Mucosa of rectum (tissue), 2 donors: Measurements from ENCODE around the gene GDPD5.

Experiments used
- H3K27ac ChIP-seq, 2 donors: one replicate each; pipeline ENCODE4 v1.7.0; 2013; ENCODE audit warnings: inconsistent platforms in 2 of 2, low read depth in 2 of 2, low read length in 2 of 2
- H3K27me3 ChIP-seq, 2 donors: one replicate each; pipeline ENCODE4 v1.7.0; 2013; ENCODE audit warnings: low read length in 2 of 2; ENCODE audit not compliant: control insufficient read depth in 2 of 2, insufficient read depth in 2 of 2
- H3K36me3 ChIP-seq, 2 donors: one replicate each; pipeline ENCODE4 v1.7.0; 2013; ENCODE audit warnings: low read length in 2 of 2; ENCODE audit not compliant: control insufficient read depth in 2 of 2, insufficient read depth in 2 of 2
- H3K4me1 ChIP-seq, 2 donors: one replicate each; pipeline ENCODE4 v1.7.0; 2013; ENCODE audit warnings: low read length in 2 of 2, mild to moderate bottlenecking in 1 of 2; ENCODE audit not compliant: control insufficient read depth in 2 of 2, insufficient read depth in 2 of 2
- H3K4me3 ChIP-seq, 2 donors: one replicate each; pipeline ENCODE4 v1.7.0; 2013; ENCODE audit warnings: low read length in 2 of 2
- H3K9ac ChIP-seq, 2 donors: one replicate each; pipeline ENCODE4 v1.7.0; 2013; ENCODE audit warnings: low read length in 2 of 2, low read depth in 1 of 2, mild to moderate bottlenecking in 1 of 2
- H3K9me3 ChIP-seq, 2 donors: one replicate each; pipeline ENCODE4 v1.7.0; 2013; ENCODE audit warnings: low read length in 2 of 2; ENCODE audit not compliant: control insufficient read depth in 2 of 2
- donor health status: healthy.
- donor health status: Normal muscosa, but diverticular disease.

Gene GDPD5

GRCh38 chr11:75447415-75447814 is 78.3 kb downstream of the GDPD5 start:
- Histone ChIP-seq H3K36me3 (no peaks in the 10 kb centered on the region), H3K4me3 (no peak overlapping the region), H3K27ac (no peak overlapping the region), H3K27me3 (no peaks in the 10 kb centered on the region), H3K9ac (no peak overlapping the region), H3K4me1 (no peaks in the 10 kb centered on the region), H3K9me3 (no peaks in the 10 kb centered on the region)

DNA sequence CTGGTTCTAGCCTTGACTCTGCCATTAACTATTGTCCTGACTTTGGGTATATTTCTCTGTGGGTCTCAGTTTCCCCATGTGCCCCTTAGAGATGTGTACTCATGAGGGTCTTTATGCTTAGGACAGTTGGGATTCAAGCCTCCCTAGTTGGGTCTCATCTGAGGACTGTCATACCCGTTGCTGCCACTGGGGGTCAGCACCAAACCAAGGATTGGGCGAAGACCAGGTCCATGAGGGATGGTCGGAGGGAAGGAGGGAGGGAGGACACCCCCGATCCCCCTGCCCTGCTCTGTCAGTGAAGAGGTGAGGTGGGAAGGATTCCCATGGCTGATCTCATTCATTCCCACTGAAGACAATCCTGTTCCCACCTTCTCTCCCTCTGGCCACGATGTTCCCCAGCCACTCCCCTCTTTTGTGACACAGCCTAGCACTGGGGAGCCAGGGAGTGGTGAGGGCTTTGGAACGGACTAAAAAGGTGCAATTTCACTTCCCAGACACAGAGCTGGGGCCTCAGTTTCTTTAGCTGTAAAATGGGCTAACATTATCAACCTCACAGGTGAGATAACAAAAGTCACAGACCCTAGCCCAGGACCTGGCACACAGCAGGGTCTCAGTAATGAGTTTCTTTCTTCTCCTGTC is 80.3 kb downstream of the GDPD5 start:
- Histone ChIP-seq H3K4me3 (no peak overlapping the region), H3K36me3 (no peaks in the 10 kb centered on the region), H3K27ac (no peak overlapping the region), H3K9me3 (no peaks in the 10 kb centered on the region), H3K27me3 (no peaks in the 10 kb centered on the region), H3K4me1 (no peaks in the 10 kb centered on the region), H3K9ac (no peak overlapping the region)

DNA sequence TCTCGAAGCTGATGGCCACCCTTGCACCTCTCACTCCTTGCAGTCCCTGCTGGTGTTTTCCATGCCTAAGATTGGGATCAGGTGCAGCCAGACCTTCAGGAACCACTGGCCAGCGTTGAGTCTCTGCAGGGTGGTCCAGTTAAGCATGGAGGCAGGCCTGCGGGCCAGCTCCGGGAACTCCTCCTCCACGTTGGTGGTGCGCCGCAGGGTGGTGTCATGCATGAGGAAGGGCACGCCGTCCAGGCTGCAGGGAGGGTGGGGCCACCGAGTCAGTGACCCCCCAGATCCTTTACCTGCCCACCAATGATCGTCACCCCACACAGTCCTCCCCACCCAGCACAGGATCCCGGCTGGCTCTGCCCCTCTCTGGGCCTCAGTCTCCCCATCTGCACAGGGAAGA is 82.7 kb downstream of the GDPD5 start:
- no peaks in the 10 kb centered on the region for H3K9me3 ChIP-seq
- no peak overlapping the region for H3K9ac ChIP-seq
- H3K36me3 ChIP-seq = no peaks in the 10 kb centered on the region
- no peaks in the 10 kb centered on the region for H3K27me3 ChIP-seq
- H3K27ac ChIP-seq = no peak overlapping the region
- no peaks in the 10 kb centered on the region for H3K4me1 ChIP-seq
- no peak overlapping the region for H3K4me3 ChIP-seq

DNA sequence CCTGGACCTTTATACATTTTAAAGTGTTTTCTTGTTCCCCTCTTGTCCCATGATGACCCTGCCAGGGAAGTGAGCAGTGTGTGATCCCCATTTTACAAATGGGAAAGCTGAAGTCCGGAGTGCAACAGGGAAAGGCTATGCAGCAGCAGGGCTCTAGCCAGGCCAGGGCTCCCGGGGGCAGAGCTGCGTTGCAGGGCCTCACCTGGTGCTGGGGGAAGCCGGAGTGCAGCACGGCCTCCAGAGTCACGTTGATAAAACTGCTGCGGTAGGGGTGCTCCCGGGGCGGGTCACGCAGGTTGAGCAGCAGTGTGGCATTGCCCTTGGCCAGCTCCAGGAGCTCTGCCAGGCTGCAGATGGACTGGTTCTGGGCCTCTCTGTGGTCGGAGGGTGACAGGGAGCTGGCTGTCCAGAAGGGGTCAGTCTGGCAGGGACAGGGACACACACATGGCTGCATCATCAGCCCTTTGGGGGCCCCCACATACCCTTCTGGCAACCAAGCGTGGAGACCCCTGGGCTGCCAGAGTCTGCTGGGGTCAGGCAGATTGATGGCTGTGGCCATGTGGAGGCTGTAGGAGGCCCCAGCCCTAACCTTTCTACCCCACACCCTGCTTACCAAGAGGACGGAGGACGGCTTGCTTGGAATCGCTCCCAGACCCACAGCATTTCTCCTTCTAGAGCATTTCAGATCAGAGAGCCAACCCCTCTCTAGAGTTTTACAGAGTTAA is 83.4 kb downstream of the GDPD5 start:
- Histone ChIP-seq H3K27ac (no peak overlapping the region), H3K4me3 (no peak overlapping the region), H3K9ac (no peak overlapping the region), H3K36me3 (no peaks in the 10 kb centered on the region), H3K27me3 (no peaks in the 10 kb centered on the region), H3K4me1 (no peaks in the 10 kb centered on the region), H3K9me3 (no peaks in the 10 kb centered on the region)

GRCh38 chr11:75441804-75442132 is 84.0 kb downstream of the GDPD5 start:
- H3K27ac ChIP-seq = no peak overlapping the region
- no peaks in the 10 kb centered on the region for H3K27me3 ChIP-seq
- no peaks in the 10 kb centered on the region for H3K36me3 ChIP-seq
- H3K9ac ChIP-seq = no peak overlapping the region
- no peak overlapping the region for H3K4me3 ChIP-seq
- H3K9me3 ChIP-seq = no peaks in the 10 kb centered on the region
- H3K4me1 ChIP-seq = no peaks in the 10 kb centered on the region

- no peak overlapping the region for H3K9ac ChIP-seq
- H3K36me3 ChIP-seq = no peaks in the 10 kb centered on the region
- no peak overlapping the region for H3K4me3 ChIP-seq
- H3K9me3 ChIP-seq = no peaks in the 10 kb centered on the region
- no peaks in the 10 kb centered on the region for H3K4me1 ChIP-seq
- H3K27me3 ChIP-seq = no peaks in the 10 kb centered on the region
- H3K27ac ChIP-seq = no peak overlapping the region
These were observed 84.6 kb downstream of the GDPD5 start for GRCh38 chr11:75440960-75441803.

DNA sequence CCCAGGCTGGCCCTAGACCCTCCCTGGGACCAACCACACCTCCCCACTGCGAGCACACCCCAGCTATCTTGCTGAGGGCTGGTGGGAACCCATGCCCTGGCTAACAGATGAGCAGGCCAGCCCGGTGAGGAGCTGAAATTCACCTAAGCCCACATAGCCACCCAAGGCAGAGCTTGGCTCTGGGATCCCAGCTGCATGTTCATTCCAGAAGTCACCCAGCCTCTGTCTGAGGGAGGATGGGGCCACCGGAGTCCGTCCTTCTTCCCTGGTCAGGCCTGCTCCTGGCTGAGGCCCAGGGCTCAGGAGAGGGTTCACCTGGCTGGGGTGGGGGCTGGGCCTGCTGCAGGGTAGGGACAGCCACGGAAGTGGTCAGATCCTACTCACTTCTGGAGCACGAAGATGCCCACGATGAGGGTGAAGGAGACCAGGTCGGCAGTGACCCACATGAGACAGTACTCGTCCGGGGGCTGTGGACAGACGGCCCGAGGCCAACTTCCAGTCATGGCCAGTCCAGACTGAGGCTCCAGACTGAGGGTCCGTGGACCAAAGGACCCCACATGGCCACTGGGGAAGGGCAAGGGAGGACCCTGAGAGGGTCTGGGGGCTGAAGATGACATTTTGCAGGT is 86.1 kb downstream of the GDPD5 start:
- Histone ChIP-seq H3K4me1 (no peaks in the 10 kb centered on the region), H3K9ac (no peak overlapping the region), H3K27me3 (no peaks in the 10 kb centered on the region), H3K36me3 (peaks cover 0 to 2% of the 10 kb centered on the region in 2 donors), H3K4me3 (no peak overlapping the region), H3K9me3 (no peaks in the 10 kb centered on the region), H3K27ac (no peak overlapping the region)

GRCh38 chr11:75439026-75439425 is 86.7 kb downstream of the GDPD5 start:
- H3K9me3 ChIP-seq = no peaks in the 10 kb centered on the region

DNA sequence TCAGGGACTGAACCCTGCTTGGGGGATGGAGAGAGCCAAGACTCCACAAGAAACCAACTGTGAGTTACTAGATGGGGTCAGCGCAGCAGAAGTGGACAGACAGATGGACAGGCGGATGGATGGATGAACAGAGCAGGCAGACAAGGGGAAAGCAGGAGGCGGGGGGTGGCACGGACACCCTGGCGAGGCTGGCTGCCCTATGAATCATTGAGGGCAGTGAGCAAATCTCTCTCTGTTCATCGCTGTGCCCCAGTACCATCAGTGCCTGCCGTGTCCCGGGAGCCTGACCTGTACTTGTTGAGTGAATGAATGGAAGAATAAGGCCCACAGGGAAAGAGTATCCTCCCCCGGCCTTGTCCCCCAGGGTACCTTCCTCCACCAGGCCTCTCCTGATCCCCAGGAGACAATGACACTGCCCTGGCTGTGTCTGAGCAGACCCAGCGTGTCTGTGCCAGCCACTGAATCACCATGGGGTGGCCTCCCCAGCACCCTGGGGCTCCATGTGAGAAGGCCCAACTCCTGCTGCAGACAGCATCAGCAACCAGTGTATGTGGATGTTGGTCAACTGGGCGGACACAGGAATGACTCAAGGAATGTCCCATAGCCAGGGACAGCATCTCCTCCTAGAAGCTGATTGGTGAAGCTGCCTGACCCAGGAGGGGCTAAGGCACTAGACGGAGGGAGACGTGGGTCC is 87.6 kb downstream of the GDPD5 start:
- H3K36me3 ChIP-seq = peaks cover 0 to 2% of the 10 kb centered on the region in 2 donors
- peaks cover 2 to 10% of the 10 kb centered on the region in 2 donors for H3K27me3 ChIP-seq
- no peak overlapping the region for H3K27ac ChIP-seq
- H3K9me3 ChIP-seq = no peaks in the 10 kb centered on the region
- H3K9ac ChIP-seq = no peak overlapping the region
- H3K4me3 ChIP-seq = no peak overlapping the region
- H3K4me1 ChIP-seq = no peaks in the 10 kb centered on the region

More at GRCh38 chr11:75439026-75439425, 86.7 kb downstream of the GDPD5 start:
- peaks cover 0 to 2% of the 10 kb centered on the region in 2 donors for H3K27me3 ChIP-seq
- no peak overlapping the region for H3K4me3 ChIP-seq
- no peaks in the 10 kb centered on the region for H3K4me1 ChIP-seq
- H3K27ac ChIP-seq = no peak overlapping the region
- no peak overlapping the region for H3K9ac ChIP-seq
- peaks cover 0 to 2% of the 10 kb centered on the region in 2 donors for H3K36me3 ChIP-seq
